Caco-2 (cell line): Measurements from ENCODE around the gene HNRNPAB. TPM values are rescaled to one million over a fixed set of nuclear protein-coding genes. Genes with fewer than 3 reads are reported as not detected.

Source experiments
- BruUV-seq: library from RNA; stranded (reverse); fragments of 400-500 nt; replicated peaks from 2 replicates; lab custom pipeline; 2021; lab: Mats Ljungman, UMichigan
- CTCF ChIA-PET: fragments of 300-600 bp; sonication (Branson Sonifier 250); formaldehyde crosslinking; loops from one replicate; lab custom pipeline; 2022; ENCODE audit warnings: antibody characterized with exemption; lab: Charles Lee
- POLR2A ChIA-PET: fragments of 300-600 bp; sonication (Branson Sonifier 250); formaldehyde crosslinking; loops from one replicate; lab custom pipeline; 2022; ENCODE audit warnings: antibody characterized with exemption; lab: Charles Lee
- DNase-seq, 2 experiments: peaks; one replicate each; pipeline versions ENCODE4 v3.0.0 to v3.0.0-alpha.2; 2020 to 2022
- H3K27me3 ChIP-seq: replicated peaks from 2 replicates; pipeline ENCODE4 v1.6.0; 2011; ENCODE audit warnings: low read length; ENCODE audit not compliant: control insufficient read depth, insufficient read depth
- H3K36me3 ChIP-seq: 2 replicates; pipeline ENCODE4 v1.5.1; 2011; ENCODE audit warnings: low read length; ENCODE audit not compliant: control insufficient read depth, insufficient read depth
- H3K4me1 ChIP-seq: fragments of 250-450 bp; sonication (Bioruptor Pico); 2 replicates; pipeline ENCODE4 v1.5.1; 2020; ENCODE audit warnings: mild to moderate bottlenecking
- H3K4me3 ChIP-seq: 2 replicates; pipeline ENCODE4 v1.5.1; 2011; ENCODE audit warnings: low read depth, mild to moderate bottlenecking, control low read depth, low read length
- H3K9me3 ChIP-seq: fragments of 250-450 bp; sonication (Bioruptor Pico); 2 replicates; pipeline ENCODE4 v1.5.1; 2020; ENCODE audit warnings: mild to moderate bottlenecking, moderate library complexity
- H3K27ac Mint-ChIP-seq: one replicate; pipeline ENCODE4 v1.8.0; 2022; ENCODE audit warnings: mixed read lengths; ENCODE audit not compliant: unreplicated experiment
- H3K27me3 Mint-ChIP-seq: one replicate; pipeline ENCODE4 v1.8.0; 2022; ENCODE audit warnings: mixed read lengths; ENCODE audit not compliant: insufficient read depth, unreplicated experiment
- H3K36me3 Mint-ChIP-seq: one replicate; pipeline ENCODE4 v1.8.0; 2022; ENCODE audit warnings: mild to moderate bottlenecking, mixed read lengths; ENCODE audit not compliant: insufficient read depth, unreplicated experiment
- H3K4me1 Mint-ChIP-seq: one replicate; pipeline ENCODE4 v1.8.0; 2022; ENCODE audit warnings: low read depth, mixed read lengths; ENCODE audit not compliant: unreplicated experiment
- H3K4me3 Mint-ChIP-seq: one replicate; pipeline ENCODE4 v1.8.0; 2022; ENCODE audit warnings: mild to moderate bottlenecking, moderate library complexity, mixed read lengths; ENCODE audit not compliant: unreplicated experiment
- H3K9me3 Mint-ChIP-seq: one replicate; pipeline ENCODE4 v1.8.0; 2022; ENCODE audit warnings: mixed read lengths; ENCODE audit not compliant: unreplicated experiment
- intact Hi-C: fragments of 100-400 bp; cut with micrococcal nuclease; formaldehyde crosslinking; loops from one replicate; pipeline ENCODE4 v1.10.0; 2022; ENCODE audit not compliant: unreplicated experiment
- total RNA-seq: library from RNA; stranded (reverse); gene quantifications from 2 replicates; pipeline ENCODE4 v1.2.3, GENCODE V29; 2022
- TF ChIP-seq, protein P1 (sequence below), 2 experiments: fragments of 200-600 bp in 1 of 2; IDR thresholded peaks; 1 replicate in 1 of 2; 2 replicates in 1 of 2; pipeline versions ENCODE4 v1.5.1 to v1.8.0; 2011 to 2022; ENCODE audit warnings: antibody characterized with exemption in 1 of 2, control low read depth in 1 of 2, inconsistent platforms in 1 of 2, low read depth in 1 of 2, low read length in 1 of 2, mild to moderate bottlenecking in 1 of 2, moderate library complexity in 1 of 2; ENCODE audit not compliant: insufficient read depth in 1 of 2, severe bottlenecking in 1 of 2, unreplicated experiment in 1 of 2

Gene HNRNPAB
- total RNA-seq, 1 experiment from 2014 or later = 295 TPM

DNA sequence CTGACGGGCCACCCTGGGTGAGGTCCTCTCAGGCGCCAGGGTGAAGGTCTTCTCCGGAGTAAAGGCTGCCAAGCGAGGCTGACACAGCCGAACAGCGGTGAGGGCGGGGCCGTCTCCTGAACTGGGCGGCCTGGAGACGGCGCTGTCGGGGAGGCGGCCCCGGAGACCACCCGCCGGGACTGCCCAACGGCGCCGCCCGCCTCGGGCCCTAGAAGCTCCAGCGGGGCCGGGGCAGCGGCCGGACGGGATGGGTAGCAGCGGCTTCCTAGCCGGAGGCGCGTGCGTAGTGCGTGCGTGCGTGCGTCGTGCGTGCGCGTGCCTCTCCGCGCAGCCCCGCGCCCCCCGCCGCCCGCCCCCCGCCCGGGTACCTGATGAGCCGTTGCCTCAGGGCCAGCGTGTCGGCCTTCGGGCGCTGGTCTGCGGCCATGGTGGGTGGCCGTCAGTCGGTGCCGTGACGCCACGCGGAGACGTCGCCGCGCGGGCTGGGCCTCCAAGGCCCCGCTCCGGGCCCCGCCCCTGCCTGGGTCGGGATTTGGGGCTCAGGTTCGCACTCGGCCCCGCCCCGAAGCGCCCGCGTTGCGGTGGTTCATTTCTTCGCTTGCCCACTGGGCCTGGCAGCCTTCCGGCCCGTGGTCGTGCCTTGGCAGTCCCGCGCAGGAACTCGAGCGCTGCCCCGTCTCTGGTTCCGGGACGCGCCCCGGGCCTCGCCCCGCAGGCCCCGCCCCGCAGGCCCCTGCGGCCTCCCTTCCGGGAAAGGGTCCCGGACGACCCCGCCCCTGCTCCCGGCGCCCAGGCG lies 28.0 kb downstream of the HNRNPAB start, which contains the start of gene PHYKPL:
Gene PHYKPL, minus strand, starts transcription at position 679 of the 796 bp plus-strand sequence. Its CDS starts 252 bp downstream, at position 427.
- Histone ChIP-seq H3K9me3 (no peaks in the 10 kb centered on the region), H3K4me3 (peak within 1 kb of the TSS; percentile 78), H3K27me3 (no peaks in the 10 kb centered on the region), H3K36me3 (0 out of 2 replicates have a peak, but pooled peaks cover 4% of the 10 kb centered on the region), H3K4me1 (peaks cover 20% of the 10 kb centered on the region)
- Mint-ChIP-seq H3K27me3 (no peaks in the 10 kb centered on the region), H3K27ac (peak within 1 kb of the TSS; percentile 77), H3K4me1 (peaks cover 21% of the 10 kb centered on the region), H3K9me3 (no peaks in the 10 kb centered on the region), H3K4me3 (peak within 1 kb of the TSS; percentile 79), H3K36me3 (peaks cover 40% of the 10 kb centered on the region)
- BruUV-seq = no TSS peak
- TF ChIP-seq, protein P1, sequence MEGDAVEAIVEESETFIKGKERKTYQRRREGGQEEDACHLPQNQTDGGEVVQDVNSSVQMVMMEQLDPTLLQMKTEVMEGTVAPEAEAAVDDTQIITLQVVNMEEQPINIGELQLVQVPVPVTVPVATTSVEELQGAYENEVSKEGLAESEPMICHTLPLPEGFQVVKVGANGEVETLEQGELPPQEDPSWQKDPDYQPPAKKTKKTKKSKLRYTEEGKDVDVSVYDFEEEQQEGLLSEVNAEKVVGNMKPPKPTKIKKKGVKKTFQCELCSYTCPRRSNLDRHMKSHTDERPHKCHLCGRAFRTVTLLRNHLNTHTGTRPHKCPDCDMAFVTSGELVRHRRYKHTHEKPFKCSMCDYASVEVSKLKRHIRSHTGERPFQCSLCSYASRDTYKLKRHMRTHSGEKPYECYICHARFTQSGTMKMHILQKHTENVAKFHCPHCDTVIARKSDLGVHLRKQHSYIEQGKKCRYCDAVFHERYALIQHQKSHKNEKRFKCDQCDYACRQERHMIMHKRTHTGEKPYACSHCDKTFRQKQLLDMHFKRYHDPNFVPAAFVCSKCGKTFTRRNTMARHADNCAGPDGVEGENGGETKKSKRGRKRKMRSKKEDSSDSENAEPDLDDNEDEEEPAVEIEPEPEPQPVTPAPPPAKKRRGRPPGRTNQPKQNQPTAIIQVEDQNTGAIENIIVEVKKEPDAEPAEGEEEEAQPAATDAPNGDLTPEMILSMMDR (IDR thresholded peaks at IDR 0.05; ENCODE audit: insufficient read depth in 1 of 2, low read depth in 1 of 2, low read length in 1 of 2, severe bottlenecking in 1 of 2, unreplicated experiment in 1 of 2) = peak in 1 of 2 experiments; percentile 15
- intact Hi-C loops = loop anchor here (1.0 kb wide), 1 partner anchor 28 kb away; the partner anchor contains the start of gene HNRNPAB
- DNase-seq = peak; percentile 72 to 81
- CTCF ChIA-PET = interaction anchor here (0.6 kb wide), 1 partner anchor 19 kb away, joined by 3 read pairs; no protein-coding TSS in a partner anchor
- POLR2A ChIA-PET = interaction anchor here (0.5 to 3.8 kb wide), 4 partner anchors 11 to 103 kb away, joined by 4 to 15 read pairs (median 4); partner anchors contain the start of genes HNRNPAB and NHP2

DNA sequence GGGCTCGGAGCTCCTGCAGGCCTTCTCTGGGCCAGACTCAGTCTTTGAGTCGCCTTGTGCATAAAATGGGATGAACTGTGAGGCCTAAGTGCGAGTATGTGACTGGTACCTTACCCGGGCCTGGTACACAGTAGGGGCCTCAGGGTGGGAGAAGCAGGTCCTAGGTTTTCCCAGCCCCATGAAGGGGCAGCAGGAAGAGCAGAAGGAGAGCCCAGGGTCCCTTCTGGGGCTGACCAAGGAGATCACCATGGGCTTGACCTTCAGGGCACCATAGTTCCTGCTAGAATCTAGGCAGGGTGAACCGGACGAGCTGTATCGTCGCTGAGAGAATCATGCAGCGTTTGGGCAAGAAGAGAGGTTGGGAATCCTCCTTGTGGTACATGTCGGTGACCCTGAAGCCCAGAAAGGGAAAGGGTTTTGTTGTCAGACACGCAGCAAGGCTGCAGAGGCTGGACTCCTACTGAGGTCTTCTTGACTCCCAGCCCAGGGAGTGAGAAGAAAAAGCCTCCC lies 28.6 kb downstream of the HNRNPAB start:
- TF ChIP-seq, protein P1 (IDR thresholded peaks at IDR 0.05; ENCODE audit: insufficient read depth in 1 of 2, low read depth in 1 of 2, low read length in 1 of 2, severe bottlenecking in 1 of 2, unreplicated experiment in 1 of 2) = no peak
- CTCF ChIA-PET = no interaction called here
- POLR2A ChIA-PET = interaction anchor here (0.5 to 3.8 kb wide), 3 partner anchors 29 to 103 kb away, joined by 4 to 15 read pairs (median 4); partner anchors contain the start of genes HNRNPAB and NHP2
- TSS peak; percentile 56 for BruUV-seq
- Mint-ChIP-seq H3K36me3 (peaks cover 33% of the 10 kb centered on the region), H3K4me3 (peak overlapping the region; percentile 79), H3K9me3 (no peaks in the 10 kb centered on the region), H3K27ac (no peak overlapping the region), H3K27me3 (no peaks in the 10 kb centered on the region), H3K4me1 (peaks cover 14% of the 10 kb centered on the region)
- intact Hi-C loops = loop anchor here (1.0 kb wide), 1 partner anchor 29 kb away; the partner anchor contains the start of gene HNRNPAB
- Histone ChIP-seq H3K27me3 (no peaks in the 10 kb centered on the region), H3K4me1 (peaks cover 14% of the 10 kb centered on the region), H3K9me3 (no peaks in the 10 kb centered on the region), H3K36me3 (0 out of 2 replicates have a peak, but pooled peaks cover 4% of the 10 kb centered on the region), H3K4me3 (peak overlapping the region; percentile 78)
- no peak for DNase-seq

DNA sequence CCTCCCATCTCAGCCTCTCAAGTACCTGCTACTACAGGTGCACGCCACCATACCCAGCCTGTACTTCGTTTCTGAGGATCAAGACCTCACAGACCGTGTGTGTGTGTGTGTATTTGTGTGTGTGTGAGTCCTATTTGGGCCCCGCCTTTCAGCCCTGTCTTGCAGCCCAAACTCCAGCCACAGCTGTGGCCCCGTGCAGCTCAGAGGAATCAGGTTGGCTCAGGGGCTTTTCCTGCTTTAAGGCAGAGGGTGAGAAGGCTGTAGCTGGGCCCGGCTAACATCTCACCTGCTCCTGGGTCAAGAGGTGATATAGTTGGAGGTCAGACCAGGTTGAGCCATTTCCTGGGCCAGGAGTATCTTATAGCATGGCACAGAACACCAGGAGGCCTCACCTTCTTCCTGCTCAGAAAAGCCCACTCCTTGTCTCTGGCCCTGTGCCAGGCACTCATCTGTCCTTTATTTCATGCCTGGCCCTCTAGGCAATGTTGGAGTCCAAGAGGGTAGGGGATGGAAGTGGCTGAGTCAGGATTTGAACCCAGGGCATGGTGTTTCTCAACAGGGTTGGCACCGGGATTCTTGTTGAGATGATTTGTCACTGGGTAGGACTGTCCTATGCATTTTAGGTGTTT lies 29.9 kb downstream of the HNRNPAB start:
- POLR2A ChIA-PET = no interaction called here
- Histone ChIP-seq H3K9me3 (no peaks in the 10 kb centered on the region), H3K27me3 (no peaks in the 10 kb centered on the region), H3K4me3 (no peak overlapping the region), H3K36me3 (0 out of 2 replicates have a peak, but pooled peaks cover 4% of the 10 kb centered on the region), H3K4me1 (peaks cover 14% of the 10 kb centered on the region)
- intact Hi-C loops = no loop called here
- Mint-ChIP-seq H3K4me3 (no peak overlapping the region), H3K36me3 (peaks cover 21% of the 10 kb centered on the region), H3K9me3 (no peaks in the 10 kb centered on the region), H3K27me3 (no peaks in the 10 kb centered on the region), H3K27ac (no peak overlapping the region), H3K4me1 (peaks cover 12% of the 10 kb centered on the region)
- TF ChIP-seq, protein P1 (IDR thresholded peaks at IDR 0.05; ENCODE audit: insufficient read depth in 1 of 2, low read depth in 1 of 2, low read length in 1 of 2, severe bottlenecking in 1 of 2, unreplicated experiment in 1 of 2) = no peak
- DNase-seq = no peak
- CTCF ChIA-PET = no interaction called here
- no TSS peak for BruUV-seq
